DMS114 treated with DMSO at 0.1 percent for 48 hours (cell line): Measurements from ENCODE around the gene MMS19.
A peak's percentile ranks its signal among the peaks of the same experiment; 100 is the strongest.

Experiments used
- DNase-seq: peaks from one replicate; lab custom pipeline; 2025; ENCODE audit not compliant: unreplicated experiment; lab: John Stamatoyannopoulos, UW

Gene MMS19

GRCh38 chr10:97465982-97466381 lies 32.2 kb downstream of the MMS19 start:
- DNase-seq = no peak

- no peak for DNase-seq
These were observed 34.0 kb downstream of the MMS19 start for GRCh38 chr10:97464226-97464625.

DNA sequence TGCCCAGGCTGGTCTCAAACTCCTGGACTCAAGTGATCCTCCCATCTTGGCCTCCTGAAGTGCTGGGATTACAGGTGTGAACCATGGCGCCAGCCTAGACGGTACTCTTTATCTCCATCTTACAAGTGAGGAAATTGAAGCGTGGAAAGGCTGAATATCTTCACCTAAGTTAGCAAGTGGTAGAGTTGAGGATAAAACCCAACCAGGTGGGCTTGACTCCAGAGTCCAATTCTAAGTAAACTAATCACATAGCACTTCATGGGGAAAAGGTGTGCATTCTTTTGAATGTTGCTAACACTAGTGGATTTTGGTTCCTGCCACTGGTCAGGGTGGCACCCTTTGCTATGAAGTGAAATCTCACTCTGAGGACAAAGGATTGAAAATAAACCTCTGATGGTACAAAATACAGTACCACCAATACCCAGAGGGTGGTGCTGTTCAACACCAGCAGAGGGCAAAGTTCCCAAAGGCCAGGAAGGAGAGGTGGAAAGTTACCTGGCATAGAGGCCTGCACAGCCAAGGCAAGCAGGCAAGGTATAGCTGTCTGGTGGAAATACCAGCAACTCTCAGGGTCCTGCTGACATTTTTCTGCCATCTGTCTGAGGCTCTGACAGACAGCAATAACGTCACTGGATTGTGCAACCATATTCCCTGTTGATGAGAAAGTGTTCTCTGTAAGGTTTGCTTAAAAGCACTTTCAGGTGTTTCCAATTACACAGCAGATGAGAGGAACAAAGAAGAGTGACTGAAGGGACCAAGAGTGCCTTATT lies 34.7 kb downstream of the MMS19 start:
- DNase-seq = peak; percentile 16

- no peak for DNase-seq
These were observed 35.9 kb downstream of the MMS19 start for GRCh38 chr10:97462309-97462708.

GRCh38 chr10:97459933-97460332 lies 38.3 kb downstream of the MMS19 start:
- DNase-seq = no peak

- no peak for DNase-seq
These were observed 39.1 kb downstream of the MMS19 start for GRCh38 chr10:97459111-97459510.

DNA sequence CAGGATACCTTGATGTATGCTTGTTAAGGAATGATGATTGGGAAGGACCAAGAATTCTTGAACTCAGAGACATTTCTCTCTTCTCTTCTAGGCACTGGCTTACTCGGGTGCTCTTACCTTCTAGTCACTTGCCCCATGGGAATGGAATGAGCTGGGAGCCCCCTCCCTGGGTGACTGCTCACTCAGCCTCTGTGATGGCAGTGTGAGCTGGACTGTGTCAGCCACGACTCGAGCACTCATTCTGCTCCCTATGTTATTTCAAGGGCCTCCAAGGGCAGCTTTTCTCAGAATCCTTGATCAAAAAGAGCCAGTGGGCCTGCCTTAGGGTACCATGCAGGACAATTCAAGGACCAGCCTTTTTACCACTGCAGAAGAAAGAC lies 41.5 kb downstream of the MMS19 start:
- no peak for DNase-seq

DNA sequence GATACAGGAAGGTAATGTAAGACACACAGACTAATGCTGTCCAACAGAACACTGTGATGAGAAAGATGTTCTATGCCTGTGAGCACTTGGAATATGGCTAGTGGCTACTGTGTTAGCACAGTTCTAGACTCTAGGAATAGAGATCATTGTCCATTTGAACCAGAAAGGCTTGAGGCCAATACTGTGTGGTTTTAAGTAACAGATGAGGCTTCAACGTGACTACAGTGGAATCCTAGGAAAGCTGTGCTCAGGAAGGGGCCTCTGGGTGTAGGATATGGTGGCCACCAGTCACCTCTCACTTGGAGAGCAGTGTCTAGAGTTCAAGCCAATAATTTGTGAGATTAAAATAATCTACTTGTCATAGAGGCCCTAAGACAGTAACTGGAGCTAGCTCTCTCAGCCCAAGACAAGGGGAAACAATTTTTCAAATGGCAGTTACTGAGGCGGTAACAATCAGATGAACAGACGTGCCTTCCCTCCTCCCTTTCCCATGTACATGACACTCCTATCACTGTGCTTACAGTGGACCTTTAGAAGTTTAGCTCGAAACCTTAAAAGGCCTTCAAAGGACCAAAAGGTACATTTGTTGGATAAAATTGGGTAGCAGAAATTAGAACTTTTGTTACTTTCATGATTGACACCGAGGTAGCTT lies 42.1 kb downstream of the MMS19 start:
- DNase-seq = no peak

DNA sequence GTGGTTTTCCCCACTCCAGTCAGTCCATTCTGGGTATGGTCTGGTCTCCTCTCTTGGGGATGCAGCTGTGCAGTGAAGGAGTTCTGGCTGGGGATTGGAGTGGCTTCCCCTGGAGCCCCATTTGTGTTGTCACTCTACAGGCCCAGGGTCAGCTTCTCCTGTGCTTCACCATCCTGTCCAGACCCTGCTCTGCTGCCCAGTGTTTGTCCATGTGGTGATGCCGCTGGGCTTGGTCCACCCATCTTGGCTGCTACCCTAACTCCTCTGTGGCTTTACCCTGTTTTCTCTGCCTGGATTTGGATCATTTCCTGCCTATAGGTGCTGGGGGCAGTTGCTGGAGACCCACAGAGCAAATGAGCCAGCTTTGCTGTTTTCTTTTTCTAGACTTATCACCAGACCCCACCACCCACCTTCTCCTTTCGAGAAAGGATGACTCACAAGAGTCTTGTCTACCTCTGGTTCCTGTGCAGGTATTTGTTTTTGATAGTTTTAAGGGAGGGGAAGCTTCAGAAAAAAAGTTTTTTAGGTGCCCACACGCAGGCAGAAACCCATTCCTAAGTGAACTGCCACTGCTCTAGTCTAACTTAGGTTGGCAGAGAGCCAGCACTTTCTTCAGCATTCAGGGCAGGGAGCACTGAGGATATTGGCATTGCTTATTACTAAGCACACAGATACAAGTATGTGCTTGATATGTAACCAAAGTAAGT lies 43.7 kb downstream of the MMS19 start:
- DNase-seq = no peak

DNA sequence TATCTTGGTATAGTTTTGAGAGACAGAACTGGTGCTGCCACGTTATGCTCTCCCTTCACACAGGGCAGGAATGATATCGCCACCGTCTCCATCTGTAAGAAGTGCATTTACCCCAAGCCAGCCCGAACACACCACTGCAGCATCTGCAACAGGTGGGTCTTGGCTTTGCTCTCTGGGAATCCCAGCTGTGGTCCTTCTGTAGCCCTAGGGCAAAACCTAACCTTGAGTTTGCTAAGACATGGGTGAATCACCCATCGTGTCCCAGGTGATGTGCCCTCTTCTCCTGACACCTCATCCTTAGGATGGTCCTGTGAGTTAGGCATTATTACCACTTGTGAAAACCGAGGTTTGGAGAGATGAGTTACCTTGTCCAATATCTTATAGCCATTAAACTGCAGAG lies 45.9 kb downstream of the MMS19 start:
- DNase-seq = no peak

DNA sequence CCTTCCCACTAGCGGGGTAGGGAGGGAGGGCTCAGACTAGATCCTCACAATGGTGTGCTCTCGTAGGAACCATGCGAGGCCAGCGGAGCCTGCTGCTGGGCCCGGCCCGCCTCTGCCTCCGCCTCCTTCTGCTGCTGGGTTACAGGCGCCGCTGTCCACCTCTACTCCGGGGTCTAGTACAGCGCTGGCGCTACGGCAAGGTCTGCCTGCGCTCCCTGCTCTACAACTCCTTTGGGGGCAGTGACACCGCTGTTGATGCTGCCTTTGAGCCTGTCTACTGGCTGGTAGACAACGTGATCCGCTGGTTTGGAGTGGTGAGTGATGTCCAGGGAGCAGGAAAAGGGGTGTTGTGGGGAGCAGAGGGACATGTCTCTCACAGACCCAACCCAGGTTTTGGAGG lies 46.6 kb downstream of the MMS19 start:
- no peak for DNase-seq

GRCh38 chr10:97450828-97451227 lies 47.4 kb downstream of the MMS19 start:
- no peak for DNase-seq

DNA sequence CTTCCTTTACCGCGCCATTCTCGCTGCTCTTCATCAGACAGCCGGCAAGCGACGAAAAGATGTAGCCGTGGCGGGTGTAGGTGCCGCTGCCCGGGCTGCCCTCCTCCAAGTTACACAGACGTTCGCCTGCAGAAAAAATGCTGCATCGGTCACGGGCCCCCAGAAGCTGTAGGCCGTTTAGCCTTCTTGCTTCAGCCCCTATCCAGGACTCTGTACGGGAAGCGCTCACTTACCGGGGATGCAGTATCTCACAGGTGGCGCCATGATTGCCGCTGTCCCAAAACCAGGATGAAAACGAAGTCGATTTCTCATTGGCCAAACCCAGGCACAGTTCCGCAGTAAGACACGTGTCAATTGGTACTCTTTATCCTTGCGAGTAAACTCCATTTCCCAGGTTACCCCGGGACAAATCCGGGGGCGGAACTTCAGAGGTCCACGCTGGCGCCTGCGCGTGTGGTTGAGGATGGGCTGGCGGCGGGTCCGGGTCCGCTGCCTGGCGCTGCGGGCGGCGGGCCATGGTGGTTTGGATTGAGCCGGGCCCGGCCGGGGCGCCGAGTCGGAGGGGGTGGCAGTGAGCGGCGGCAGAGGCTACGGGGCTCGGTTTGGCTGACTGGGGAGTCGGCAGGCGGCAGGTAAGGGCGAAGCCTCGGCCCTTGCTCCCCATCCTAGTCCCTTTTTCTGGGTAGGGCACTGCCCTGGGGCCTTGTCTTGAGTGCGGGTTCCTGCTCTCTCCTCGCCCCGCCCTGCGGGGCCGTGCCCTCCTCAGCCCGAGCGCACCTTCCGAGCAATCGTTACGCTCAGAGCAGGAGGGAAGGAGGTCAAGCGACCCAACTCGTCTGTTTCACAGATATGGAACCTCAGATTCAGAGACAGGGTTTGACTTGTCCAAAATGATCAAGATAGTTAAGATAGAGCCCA lies 52.2 kb downstream of the MMS19 start, which contains the start of the genes EXOSC1 and ZDHHC16:
EXOSC1 (minus strand) TSS at position 285 of the 918 bp plus-strand sequence; CDS start at position 264, 21 bp downstream.
ZDHHC16 (plus strand) TSS at position 454 of the 918 bp plus-strand sequence. CDS start 5,501 bp downstream, outside the sequence.
- DNase-seq = peak; percentile 99

GRCh38 chr10:97445357-97445721 lies 52.9 kb downstream of the MMS19 start:
- no peak for DNase-seq

DNA sequence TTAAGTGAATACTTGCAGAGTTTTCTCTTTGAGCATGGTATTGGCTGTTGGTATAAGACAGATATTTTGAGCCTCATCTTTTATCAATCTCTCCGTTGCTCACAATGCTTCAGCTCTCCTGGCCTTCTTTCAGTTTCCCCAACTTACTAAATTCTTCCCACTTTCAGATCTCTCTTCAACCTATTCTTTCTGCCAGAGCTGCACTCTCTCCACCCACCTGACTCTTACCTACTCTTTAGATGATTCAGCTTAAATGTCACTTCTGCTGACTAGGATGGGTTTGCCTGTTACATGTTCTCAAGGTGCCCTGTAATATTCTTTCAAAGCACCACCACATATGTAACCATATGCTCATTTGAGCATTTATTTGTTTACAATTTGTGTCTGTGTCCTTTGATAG lies 54.0 kb downstream of the MMS19 start:
- DNase-seq = no peak

- no peak for DNase-seq
These were observed 55.9 kb downstream of the MMS19 start for GRCh38 chr10:97442277-97442676.

DNA sequence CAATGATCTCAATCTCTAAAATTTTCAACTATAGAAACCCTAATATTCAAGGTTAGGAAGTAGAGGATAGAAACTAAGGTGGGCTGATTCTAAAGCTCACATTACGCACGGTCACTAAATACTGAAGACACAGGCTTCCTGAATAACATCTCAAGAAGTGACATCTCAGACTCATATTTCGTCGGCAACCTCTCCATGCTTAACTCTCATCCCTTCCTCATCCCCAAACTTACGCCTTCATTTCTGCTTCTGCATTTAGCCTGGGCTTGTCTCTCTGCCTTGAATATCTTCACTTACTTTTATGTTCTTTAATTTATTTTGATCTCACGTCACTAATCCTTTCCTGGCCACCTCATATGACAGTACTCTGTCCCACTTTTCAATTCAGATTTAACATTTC lies 63.0 kb downstream of the MMS19 start:
- no peak for DNase-seq

GRCh38 chr10:97434557-97434956 lies 63.7 kb downstream of the MMS19 start:
- DNase-seq = no peak

- DNase-seq = peak; percentile 42
These were observed 64.2 kb downstream of the MMS19 start for GRCh38 chr10:97434055-97434454.

- no peak for DNase-seq
These were observed 69.6 kb downstream of the MMS19 start for GRCh38 chr10:97428572-97428981.
